GM23338 (cell line): ENCODE results near the gene APP.

Experiments used
- CREB1 ChIP-seq: fragments of 250-450 bp; sonication (Bioruptor Pico); IDR thresholded peaks from 2 replicates; pipeline ENCODE4 v1.5.0; 2020; ENCODE audit warnings: low read depth, mild to moderate bottlenecking, moderate library complexity
- EZH2 ChIP-seq: fragments of 200-600 bp; sonication (generic); IDR thresholded peaks from one replicate; pipeline ENCODE4 v1.8.0; 2017; ENCODE audit warnings: antibody characterized with exemption, mild to moderate bottlenecking, low read depth; ENCODE audit not compliant: unreplicated experiment
- EZH2phosphoT487 ChIP-seq: fragments of 200-600 bp; sonication (generic); IDR thresholded peaks from one replicate; pipeline ENCODE4 v1.8.1; 2018; ENCODE audit warnings: antibody characterized with exemption; ENCODE audit not compliant: unreplicated experiment
- JUNB ChIP-seq: IDR thresholded peaks from one replicate; pipeline ENCODE4 v1.6.1; 2016; ENCODE audit warnings: antibody characterized with exemption; ENCODE audit not compliant: unreplicated experiment
- POLR2AphosphoS5 ChIP-seq: IDR thresholded peaks from 2 replicates; pipeline ENCODE4 v1.6.1; 2016; ENCODE audit warnings: antibody characterized with exemption, low read depth
- ZNF114 ChIP-seq: fragments of 250-450 bp; sonication (Bioruptor Pico); IDR thresholded peaks from 2 replicates; pipeline ENCODE4 v1.5.0; 2020; ENCODE audit warnings: mild to moderate bottlenecking, moderate library complexity
- TF ChIP-seq, protein P1 (sequence below), 2 experiments: fragments of 200-600 bp in 1 of 2; sonication (generic) in 1 of 2; conservative IDR thresholded peaks; 2 replicates each; pipeline versions ENCODE4 v1.5.1 to v1.6.1; 2016 to 2017; ENCODE audit warnings: antibody characterized with exemption in 2 of 2, low read depth in 2 of 2, mild to moderate bottlenecking in 2 of 2, moderate library complexity in 1 of 2

DNA sequence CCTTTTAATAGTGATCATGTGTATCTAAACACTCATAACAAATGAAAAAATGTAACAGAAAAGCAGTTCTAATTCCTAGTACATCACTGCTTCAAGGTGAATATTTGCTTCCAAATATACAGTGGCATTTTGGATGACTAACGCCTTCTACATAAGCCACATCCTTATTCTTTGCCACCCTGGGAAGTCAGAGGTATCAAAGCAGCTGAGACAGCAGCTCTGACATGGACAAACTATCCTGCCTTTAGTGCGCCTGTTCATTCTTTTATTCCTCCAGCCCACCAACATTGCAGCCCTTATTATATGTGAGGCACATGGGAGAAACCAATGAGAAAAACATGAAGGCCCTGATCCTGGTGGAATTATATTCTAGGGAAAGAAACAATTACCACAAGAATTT, 183.0 kb downstream of the APP start:
- no peak for TF ChIP-seq EZH2phosphoT487
- TF ChIP-seq ZNF114 (CRISPR knock-in tag), result no peak
- TF ChIP-seq, protein P1, sequence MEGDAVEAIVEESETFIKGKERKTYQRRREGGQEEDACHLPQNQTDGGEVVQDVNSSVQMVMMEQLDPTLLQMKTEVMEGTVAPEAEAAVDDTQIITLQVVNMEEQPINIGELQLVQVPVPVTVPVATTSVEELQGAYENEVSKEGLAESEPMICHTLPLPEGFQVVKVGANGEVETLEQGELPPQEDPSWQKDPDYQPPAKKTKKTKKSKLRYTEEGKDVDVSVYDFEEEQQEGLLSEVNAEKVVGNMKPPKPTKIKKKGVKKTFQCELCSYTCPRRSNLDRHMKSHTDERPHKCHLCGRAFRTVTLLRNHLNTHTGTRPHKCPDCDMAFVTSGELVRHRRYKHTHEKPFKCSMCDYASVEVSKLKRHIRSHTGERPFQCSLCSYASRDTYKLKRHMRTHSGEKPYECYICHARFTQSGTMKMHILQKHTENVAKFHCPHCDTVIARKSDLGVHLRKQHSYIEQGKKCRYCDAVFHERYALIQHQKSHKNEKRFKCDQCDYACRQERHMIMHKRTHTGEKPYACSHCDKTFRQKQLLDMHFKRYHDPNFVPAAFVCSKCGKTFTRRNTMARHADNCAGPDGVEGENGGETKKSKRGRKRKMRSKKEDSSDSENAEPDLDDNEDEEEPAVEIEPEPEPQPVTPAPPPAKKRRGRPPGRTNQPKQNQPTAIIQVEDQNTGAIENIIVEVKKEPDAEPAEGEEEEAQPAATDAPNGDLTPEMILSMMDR (conservative IDR thresholded peaks at IDR 0.05; ENCODE audit: low read depth in 2 of 2), result no peak
- no peak for TF ChIP-seq POLR2AphosphoS5
- no peak for TF ChIP-seq CREB1 (CRISPR knock-in tag)
- TF ChIP-seq EZH2, result no peak
- no peak for TF ChIP-seq JUNB
